Naive thymus-derived CD8-positive, alpha-beta T cell (primary cell): ENCODE data around the gene CDKN1A. TPM values are rescaled to one million over a fixed set of nuclear protein-coding genes. Genes with fewer than 3 reads are reported as not detected.
"Not testable (repeated sequence)": the region's sequence is repeated elsewhere in the genome, so short reads cannot be mapped to it uniquely, and the experiment has no call there.

Experiments
- ATAC-seq, 2 donors: fragments of 150-1000 bp; cut with Tn5 transposase in 1 of 2; sonication (Bioruptor Pico), chemical (Tn5 transposase) in 1 of 2; 1 replicate in 1 of 2; 2 replicates in 1 of 2; pipeline ENCODE4 v1.10.0; 2021; ENCODE audit warnings: mild to moderate bottlenecking in 2 of 2, moderate library complexity in 2 of 2
- POLR2A ChIA-PET: fragments of 350-600 bp; sonication (Branson Sonifier 250); formaldehyde crosslinking; loops from one replicate; lab custom pipeline; 2021; ENCODE audit warnings: antibody characterized with exemption; lab: Charles Lee
- DNase-seq, 10 donors: peaks; one replicate each; pipeline versions ENCODE4 v3.0.0 to v3.0.0-alpha.2; 2020 to 2022
- H3K27ac Mint-ChIP-seq, 10 donors: one replicate each; pipeline ENCODE4 v1.8.0; 2020 to 2022; ENCODE audit warnings: mild to moderate bottlenecking in 10 of 10, mixed read lengths in 10 of 10, moderate library complexity in 4 of 10, inconsistent platforms in 1 of 10
- H3K27me3 Mint-ChIP-seq, 5 donors: one replicate each; pipeline ENCODE4 v1.8.0; 2021 to 2022; ENCODE audit warnings: mixed read lengths in 5 of 5
- H3K36me3 Mint-ChIP-seq, 3 donors: one replicate each; pipeline ENCODE4 v1.8.0; 2020 to 2022; ENCODE audit warnings: mixed read lengths in 3 of 3, mild to moderate bottlenecking in 2 of 3, inconsistent platforms in 1 of 3
- H3K4me1 Mint-ChIP-seq, 4 donors: one replicate each; pipeline ENCODE4 v1.8.0; 2021 to 2022; ENCODE audit warnings: mixed read lengths in 4 of 4
- H3K4me3 Mint-ChIP-seq, 10 donors: one replicate each; pipeline ENCODE4 v1.8.0; 2020 to 2022; ENCODE audit warnings: mild to moderate bottlenecking in 10 of 10, mixed read lengths in 10 of 10, moderate library complexity in 6 of 10, inconsistent platforms in 1 of 10
- H3K9me3 Mint-ChIP-seq, 9 donors: one replicate each; pipeline ENCODE4 v1.8.0; 2020 to 2022; ENCODE audit warnings: mixed read lengths in 9 of 9, mild to moderate bottlenecking in 3 of 9, inconsistent platforms in 1 of 9, moderate library complexity in 1 of 9
- polyA plus RNA-seq, 3 donors: library from polyadenylated mRNA; unstranded; fragments of 300-500 nt; fragmentation: Illumina TruSeq; gene quantifications; one replicate each; pipeline ENCODE4 v1.2.3, GENCODE V29; 2021
- total RNA-seq, 8 experiments: library from RNA in 2 of 8; stranded (reverse) in 2 of 8; gene quantifications; one replicate each; pipeline ENCODE4 v1.2.3 and lab custom pipeline; 2021 to 2026

Gene CDKN1A
- total and polyA plus RNA-seq, 5 experiments from 2014 or later = 0.12 to 2.7 (median 1.9) TPM

DNA sequence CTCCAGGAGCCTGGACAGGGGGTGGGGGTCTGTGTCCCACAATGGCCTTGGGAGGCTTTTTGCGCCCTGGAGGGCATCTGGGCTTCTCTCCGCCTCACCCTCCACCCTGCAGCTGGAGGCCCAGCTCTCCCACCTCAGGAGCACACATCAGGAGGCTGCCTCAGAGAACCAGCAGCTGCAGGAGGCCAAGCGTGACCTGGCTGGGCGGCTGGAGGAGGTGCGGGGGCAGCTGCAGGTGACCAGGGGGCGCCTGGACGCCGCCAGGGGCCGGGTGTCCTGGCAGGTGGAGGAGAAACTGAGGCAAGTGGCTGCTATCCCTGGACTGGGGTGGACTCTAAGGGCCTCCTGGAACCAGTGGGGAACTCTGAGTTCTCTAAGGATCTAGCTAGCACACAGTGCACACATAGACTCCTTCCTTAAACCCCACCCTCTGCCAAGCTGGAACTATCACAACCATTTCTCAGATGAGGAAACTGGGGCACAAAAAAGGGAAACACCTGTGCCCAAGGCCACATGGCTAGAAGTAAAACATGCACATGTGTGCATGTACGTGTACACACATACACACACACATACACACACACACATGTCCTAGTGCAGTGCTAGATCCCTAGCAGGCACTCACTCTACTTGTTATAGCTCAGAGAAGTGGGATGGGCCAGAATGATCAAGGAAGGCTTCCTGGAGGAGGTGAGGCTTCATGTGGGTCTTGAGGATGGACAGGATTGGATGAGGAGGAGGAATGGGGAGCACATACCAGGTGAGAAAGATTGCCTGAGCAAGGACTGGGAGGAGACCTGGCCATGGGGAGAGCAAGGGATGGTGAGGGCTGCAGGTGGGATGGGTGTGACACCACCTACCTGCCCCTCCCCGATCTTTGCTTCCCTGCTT lies 42.0 kb downstream of the CDKN1A start:
- DNase-seq (no peak), ATAC-seq (no peak)
- Mint-ChIP-seq H3K9me3 (no peaks in the 10 kb centered on the region), H3K27me3 (peaks cover 0 to 3% (median 0%) of the 10 kb centered on the region in 5 donors), H3K4me1 (peaks cover 0 to 13% (median 1%) of the 10 kb centered on the region in 4 donors), H3K36me3 (no peaks in the 10 kb centered on the region), H3K4me3 (no peak overlapping the region), H3K27ac (no peak overlapping the region)
- POLR2A ChIA-PET = no interaction called here

DNA sequence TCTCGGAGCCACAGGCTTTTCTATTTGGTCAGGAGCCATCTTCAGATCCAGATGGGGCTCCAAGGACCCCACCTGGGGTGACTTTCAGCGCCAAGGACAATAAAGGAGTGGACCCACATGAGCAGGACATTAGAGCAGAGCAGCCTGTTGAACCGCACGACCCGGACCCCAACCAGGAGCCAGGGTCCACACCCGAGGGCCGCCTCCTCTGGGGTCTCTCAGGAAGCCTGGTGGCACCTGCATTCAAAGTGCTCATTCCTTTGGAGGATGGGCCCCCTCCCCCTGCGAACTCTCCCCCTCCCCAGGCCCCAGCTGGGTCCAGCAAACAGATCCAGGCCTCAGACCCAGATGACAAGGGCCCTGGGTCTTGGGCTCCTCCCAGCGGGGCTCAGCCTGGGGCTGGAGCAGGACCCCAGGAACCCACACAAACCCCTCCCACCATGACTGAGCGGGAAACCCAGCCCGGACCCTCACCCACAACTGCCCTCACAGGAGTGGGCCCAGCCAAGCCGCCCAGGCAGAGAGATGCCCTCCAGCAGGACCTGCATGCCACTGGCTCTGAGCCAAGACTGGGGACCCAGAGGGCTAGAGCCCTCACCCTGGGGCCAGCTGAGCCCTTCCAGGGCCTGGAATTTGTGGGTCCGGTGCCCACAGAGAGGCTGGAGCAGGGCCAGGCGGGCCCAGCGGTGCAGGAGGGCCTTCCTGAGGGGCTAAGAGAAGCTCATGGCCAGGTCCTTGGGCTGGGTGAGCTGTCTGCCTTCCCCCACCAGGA lies 43.0 kb downstream of the CDKN1A start:
- H3K27me3 Mint-ChIP-seq = peaks cover 0 to 3% (median 0%) of the 10 kb centered on the region in 5 donors
- H3K4me3 Mint-ChIP-seq = no peak overlapping the region
- H3K36me3 Mint-ChIP-seq = no peaks in the 10 kb centered on the region
- DNase-seq (no peak), ATAC-seq (no peak)
- no peak overlapping the region for H3K27ac Mint-ChIP-seq
- H3K9me3 Mint-ChIP-seq = no peaks in the 10 kb centered on the region
- peaks cover 0 to 20% (median 1%) of the 10 kb centered on the region in 4 donors for H3K4me1 Mint-ChIP-seq
- POLR2A ChIA-PET = no interaction called here

DNA sequence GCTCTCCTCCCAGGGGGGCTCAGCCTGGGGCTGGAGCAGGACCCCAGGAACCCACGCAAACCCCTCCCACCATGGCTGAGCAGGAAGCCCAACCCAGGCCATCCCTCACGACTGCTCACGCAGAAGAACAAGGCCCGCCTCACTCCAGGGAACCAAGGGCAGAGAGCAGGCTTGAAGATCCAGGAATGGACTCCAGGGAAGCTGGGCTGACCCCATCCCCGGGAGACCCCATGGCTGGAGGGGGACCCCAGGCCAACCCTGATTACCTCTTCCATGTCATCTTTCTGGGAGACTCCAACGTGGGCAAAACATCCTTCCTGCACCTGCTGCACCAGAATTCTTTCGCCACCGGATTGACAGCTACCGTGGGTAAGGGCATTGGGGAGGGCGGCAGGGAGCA lies 43.9 kb downstream of the CDKN1A start:
- POLR2A ChIA-PET = no interaction called here
- Mint-ChIP-seq H3K36me3 (no peaks in the 10 kb centered on the region), H3K27ac (no peak overlapping the region), H3K27me3 (no peaks in the 10 kb centered on the region), H3K9me3 (no peaks in the 10 kb centered on the region), H3K4me1 (peaks cover 0 to 27% (median 1%) of the 10 kb centered on the region in 4 donors), H3K4me3 (no peak overlapping the region)
- DNase-seq (no peak), ATAC-seq (no peak)

DNA sequence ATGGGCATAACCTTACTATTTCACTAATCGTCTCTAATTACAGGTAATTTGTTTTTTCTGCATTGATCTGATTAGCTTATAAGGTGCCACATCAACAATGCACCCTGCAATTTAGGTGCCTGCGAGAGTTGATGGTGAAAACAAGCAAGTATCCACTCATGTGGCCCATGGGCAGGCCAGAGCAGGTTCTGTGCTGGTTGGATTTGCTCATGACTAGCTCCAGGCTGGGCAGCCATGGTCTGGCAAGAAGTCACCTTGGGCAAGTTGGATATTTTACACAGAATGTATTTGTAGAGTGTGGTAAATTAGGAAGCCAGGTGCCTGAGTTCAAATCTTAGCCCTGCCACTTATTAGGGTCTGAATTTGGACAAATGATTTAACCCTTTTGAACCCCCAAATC lies 44.4 kb downstream of the CDKN1A start:
- Mint-ChIP-seq H3K9me3 (no peaks in the 10 kb centered on the region), H3K36me3 (no peaks in the 10 kb centered on the region), H3K4me3 (no peak overlapping the region), H3K27ac (no peak overlapping the region), H3K4me1 (peaks cover 3 to 32% (median 5%) of the 10 kb centered on the region in 4 donors), H3K27me3 (no peaks in the 10 kb centered on the region)
- DNase-seq = no peak
- POLR2A ChIA-PET = no interaction called here
- ATAC-seq = no peak

DNA sequence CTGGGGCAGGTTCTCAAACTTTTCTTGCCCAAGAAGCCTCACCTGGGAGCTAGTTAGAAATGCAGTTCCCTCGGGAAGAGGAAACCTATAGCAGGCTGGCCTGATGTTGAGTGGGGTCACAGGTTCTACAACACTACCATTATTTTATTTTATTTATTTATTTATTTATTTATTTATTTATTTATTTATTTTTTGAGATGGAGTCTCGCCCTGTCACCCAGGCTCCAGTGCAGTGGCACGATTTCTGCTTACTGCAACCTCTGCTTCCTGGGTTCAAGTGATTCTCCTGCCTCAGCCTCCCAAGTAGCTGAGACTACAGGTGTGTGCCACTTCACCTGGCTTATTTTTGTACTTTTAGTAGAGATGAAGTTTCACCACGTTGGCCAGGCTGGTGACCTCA lies 45.5 kb downstream of the CDKN1A start:
- not testable (repeated sequence) for H3K4me3 Mint-ChIP-seq, H3K9me3 Mint-ChIP-seq, H3K27me3 Mint-ChIP-seq, DNase-seq, H3K36me3 Mint-ChIP-seq, ATAC-seq, H3K27ac Mint-ChIP-seq
- peaks cover 3 to 34% (median 7%) of the 10 kb centered on the region in 4 donors for H3K4me1 Mint-ChIP-seq
- POLR2A ChIA-PET = interaction anchor here (0.6 kb wide), 1 partner anchor 13 kb away, joined by 3 read pairs; no protein-coding TSS in a partner anchor

DNA sequence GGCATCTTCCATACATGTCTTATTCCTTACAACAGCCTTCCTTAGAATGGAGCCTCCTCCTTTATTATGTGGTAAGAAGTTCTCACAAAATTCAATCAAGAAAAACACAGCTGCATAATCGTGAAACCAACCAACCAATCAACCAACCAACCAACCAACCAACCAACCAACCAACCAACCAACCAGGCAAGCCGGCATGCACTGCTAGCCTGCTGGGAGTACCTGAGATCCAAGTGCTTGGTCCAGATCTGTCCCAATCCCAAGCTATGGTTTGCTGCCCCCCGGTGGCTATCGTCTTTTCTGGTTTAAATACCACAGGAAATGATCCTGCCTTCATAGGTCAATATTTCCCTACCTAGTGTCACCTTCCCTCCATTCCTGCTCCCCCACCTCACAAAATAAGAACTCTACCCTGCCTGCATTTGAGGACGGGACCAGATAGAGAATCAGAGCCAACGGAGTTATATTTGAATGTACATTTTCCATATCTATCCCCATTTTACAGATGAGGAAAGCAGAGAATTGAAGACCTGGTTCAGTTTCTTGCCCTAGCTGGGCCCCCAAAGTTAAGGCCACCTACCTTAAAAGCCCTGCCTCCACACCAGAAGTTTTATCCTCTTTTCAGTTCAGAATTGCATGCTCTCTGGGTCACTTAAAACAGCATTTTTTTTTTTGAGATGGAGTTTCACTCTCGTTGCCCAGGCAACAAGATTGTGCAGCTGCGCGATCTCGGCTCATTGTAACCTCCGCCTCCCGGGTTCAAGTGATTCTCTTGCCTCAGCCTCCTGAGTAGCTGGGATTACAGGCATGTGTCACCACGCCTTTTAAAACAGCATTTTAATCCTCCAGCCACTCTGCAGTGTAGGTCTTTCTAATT lies 46.2 kb downstream of the CDKN1A start:
- H3K27me3 Mint-ChIP-seq = no peaks in the 10 kb centered on the region
- H3K27ac Mint-ChIP-seq = no peak overlapping the region
- POLR2A ChIA-PET = interaction anchor here (0.6 to 0.8 kb wide), 2 partner anchors 13 to 34 kb away, joined by 3 read pairs; no protein-coding TSS in a partner anchor
- no peaks in the 10 kb centered on the region for H3K36me3 Mint-ChIP-seq
- H3K4me3 Mint-ChIP-seq = no peak overlapping the region
- peaks cover 0 to 30% (median 7%) of the 10 kb centered on the region in 4 donors for H3K4me1 Mint-ChIP-seq
- ATAC-seq (no peak), DNase-seq (no peak)
- H3K9me3 Mint-ChIP-seq = no peaks in the 10 kb centered on the region

DNA sequence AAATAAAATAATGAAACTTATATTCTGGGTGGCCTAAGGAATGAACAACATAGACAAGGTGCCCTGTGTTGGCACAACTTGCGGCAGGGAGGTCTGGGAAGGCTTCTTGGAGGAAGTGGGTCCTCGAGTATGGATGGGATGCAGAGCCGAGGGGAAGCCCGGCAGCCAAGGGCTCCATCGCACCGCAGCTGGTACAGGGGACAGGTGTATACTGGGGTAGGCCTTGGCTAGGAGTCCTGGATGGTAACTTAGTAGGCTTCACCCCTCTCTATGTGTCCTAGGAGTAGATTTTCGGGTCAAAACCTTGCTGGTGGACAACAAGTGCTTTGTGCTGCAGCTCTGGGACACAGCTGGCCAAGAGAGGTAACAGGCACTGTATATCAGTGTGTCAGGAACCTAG lies 47.1 kb downstream of the CDKN1A start:
- Mint-ChIP-seq H3K9me3 (no peaks in the 10 kb centered on the region), H3K27me3 (no peaks in the 10 kb centered on the region), H3K4me3 (no peak overlapping the region), H3K27ac (no peak overlapping the region), H3K4me1 (peaks cover 0 to 30% (median 7%) of the 10 kb centered on the region in 4 donors), H3K36me3 (no peaks in the 10 kb centered on the region)
- DNase-seq (no peak), ATAC-seq (no peak)
- POLR2A ChIA-PET = no interaction called here

DNA sequence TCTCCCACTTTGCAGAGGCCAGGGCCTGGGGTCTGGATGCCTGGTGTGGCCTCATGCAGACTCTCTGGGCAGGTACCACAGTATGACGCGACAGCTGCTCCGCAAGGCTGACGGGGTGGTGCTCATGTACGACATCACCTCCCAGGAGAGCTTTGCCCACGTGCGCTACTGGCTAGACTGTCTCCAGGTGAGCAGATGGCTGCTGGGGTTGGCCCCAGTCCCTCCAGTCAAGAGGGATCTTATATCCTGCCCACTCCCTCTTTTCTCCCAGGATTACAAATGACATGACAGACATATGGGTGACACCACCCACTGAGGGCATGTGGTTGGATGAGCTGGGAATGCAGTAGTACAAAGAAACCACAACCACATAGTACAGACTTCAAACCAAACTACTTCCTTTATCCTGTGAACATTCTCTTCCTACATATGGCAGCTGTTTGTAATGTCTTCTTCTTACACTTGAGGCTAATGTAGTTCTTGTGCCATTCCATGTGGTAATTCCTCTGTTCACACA lies 49.0 kb downstream of the CDKN1A start:
- Mint-ChIP-seq H3K27me3 (peaks cover 0 to 3% (median 0%) of the 10 kb centered on the region in 5 donors), H3K36me3 (no peaks in the 10 kb centered on the region), H3K4me3 (no peak overlapping the region), H3K9me3 (no peaks in the 10 kb centered on the region), H3K27ac (peak overlapping the region in 1 of 10 donors; percentile 20), H3K4me1 (peaks cover 0 to 30% (median 7%) of the 10 kb centered on the region in 4 donors)
- DNase-seq (no peak), ATAC-seq (no peak)
- POLR2A ChIA-PET = no interaction called here

DNA sequence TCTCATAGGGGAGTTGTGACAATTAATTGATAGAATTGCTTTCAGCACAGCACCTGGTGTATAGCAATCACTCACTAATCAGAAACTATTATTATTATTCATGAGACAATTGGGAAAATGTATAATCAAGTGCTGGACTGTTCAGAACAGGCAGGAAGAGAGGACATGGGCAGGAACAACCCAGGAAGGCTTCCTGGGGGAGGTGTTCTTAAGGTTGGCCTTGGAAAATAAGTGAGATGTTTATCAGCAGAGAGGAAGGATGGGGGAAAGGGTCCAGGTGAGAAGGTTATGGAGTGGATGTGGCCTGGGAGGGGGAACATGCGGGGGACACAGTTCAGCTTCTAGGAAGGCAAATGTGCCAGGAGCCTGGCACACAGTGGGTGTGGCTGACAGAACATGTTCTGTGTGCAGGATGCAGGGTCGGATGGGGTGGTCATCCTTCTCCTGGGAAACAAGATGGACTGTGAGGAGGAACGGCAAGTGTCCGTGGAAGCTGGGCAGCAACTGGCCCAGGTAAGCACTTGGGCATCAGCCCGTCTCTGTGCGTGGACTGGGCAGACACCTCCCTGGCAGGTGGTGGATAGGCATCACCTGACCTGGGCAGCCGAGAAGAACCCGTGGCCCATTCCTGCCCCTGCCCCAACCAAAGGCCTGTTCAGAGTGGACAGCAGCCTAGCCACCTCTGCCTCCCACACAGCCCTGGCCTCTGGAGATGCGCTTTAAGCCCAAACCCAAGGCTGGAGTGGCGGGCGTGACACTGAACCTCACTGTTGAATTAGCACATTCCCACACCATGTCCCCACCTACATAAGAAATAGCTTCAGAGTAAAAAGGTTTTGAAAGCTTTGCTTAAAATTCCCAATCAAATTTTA lies 50.0 kb downstream of the CDKN1A start:
- Mint-ChIP-seq H3K27me3 (peaks cover 0 to 3% (median 0%) of the 10 kb centered on the region in 5 donors), H3K36me3 (no peaks in the 10 kb centered on the region), H3K4me3 (no peak overlapping the region), H3K9me3 (no peaks in the 10 kb centered on the region), H3K27ac (no peak overlapping the region), H3K4me1 (peaks cover 0 to 30% (median 7%) of the 10 kb centered on the region in 4 donors)
- DNase-seq (no peak), ATAC-seq (no peak)
- POLR2A ChIA-PET = no interaction called here

DNA sequence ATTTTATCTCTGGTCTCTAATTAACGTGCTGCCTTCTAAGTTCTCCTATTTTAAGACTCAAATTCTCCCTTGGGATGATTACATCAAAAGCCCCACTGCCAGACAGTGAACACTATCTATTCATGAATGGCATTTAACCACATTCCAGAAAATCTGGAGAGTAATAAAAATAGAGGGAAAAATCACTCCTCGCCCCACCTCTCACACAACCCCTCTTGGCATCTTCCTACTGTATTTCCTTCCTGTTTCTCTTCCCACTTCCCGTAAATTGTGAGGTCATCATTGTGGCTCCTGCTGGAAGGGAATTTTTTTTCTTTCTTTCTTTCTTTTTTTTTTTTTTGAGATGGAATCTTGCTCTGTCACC lies 50.6 kb downstream of the CDKN1A start:
- Mint-ChIP-seq H3K9me3 (no peaks in the 10 kb centered on the region), H3K27me3 (peaks cover 0 to 5% (median 0%) of the 10 kb centered on the region in 5 donors), H3K27ac (peak overlapping the region in 1 of 10 donors; percentile 86), H3K4me1 (peaks cover 0 to 30% (median 7%) of the 10 kb centered on the region in 4 donors), H3K36me3 (no peaks in the 10 kb centered on the region), H3K4me3 (no peak overlapping the region)
- POLR2A ChIA-PET = no interaction called here
- no peak for ATAC-seq
- DNase-seq = no peak
